ENCODE data around the gene GNPAT.

GNPAT gene

GRCh38 chr1:231242516-231243198 is 1.6 kb downstream of the GNPAT start:
- no peak for DNase-seq

- DNase-seq, result no peak
Measured at GRCh38 chr1:231248778-231249177, 7.8 kb downstream of the GNPAT start.

- no peak for DNase-seq
Measured at GRCh38 chr1:231252336-231252735, 11.3 kb downstream of the GNPAT start.

GRCh38 chr1:231260351-231260750 is 19.3 kb downstream of the GNPAT start:
- no peak for DNase-seq

- DNase-seq, result no peak
Measured at GRCh38 chr1:231264642-231265041, 23.6 kb downstream of the GNPAT start.

GRCh38 chr1:231265379-231265778 is 24.4 kb downstream of the GNPAT start:
- no peak for DNase-seq

GRCh38 chr1:231266811-231267322 is 25.9 kb downstream of the GNPAT start:
- DNase-seq, result no peak

- no peak for DNase-seq
Measured at GRCh38 chr1:231272173-231272572, 31.2 kb downstream of the GNPAT start.

- DNase-seq, result no peak
Measured at GRCh38 chr1:231272880-231273279, 31.9 kb downstream of the GNPAT start.

GRCh38 chr1:231274119-231274825 is 33.3 kb downstream of the GNPAT start:
- DNase-seq, result no peak

- peak in 1 of 56 donors; percentile 5 for DNase-seq
Measured at GRCh38 chr1:231278100-231278790, 37.2 kb downstream of the GNPAT start.

GRCh38 chr1:231279081-231279480 is 38.1 kb downstream of the GNPAT start:
- DNase-seq, result no peak

- DNase-seq, result no peak
Measured at GRCh38 chr1:231279683-231280082, 38.7 kb downstream of the GNPAT start.

- no peak for DNase-seq
Measured at GRCh38 chr1:231284441-231284840, 43.4 kb downstream of the GNPAT start.

- no peak for DNase-seq
Measured at GRCh38 chr1:231286603-231287002, 45.6 kb downstream of the GNPAT start.

- no peak for DNase-seq
Measured at GRCh38 chr1:231295938-231296337, 54.9 kb downstream of the GNPAT start.

- no peak for DNase-seq
Measured at GRCh38 chr1:231301990-231302389, 61.0 kb downstream of the GNPAT start.

- no peak for DNase-seq
Measured at GRCh38 chr1:231310391-231310934, 69.5 kb downstream of the GNPAT start.

GRCh38 chr1:231311720-231312431 is 70.9 kb downstream of the GNPAT start:
- DNase-seq, result no peak

GRCh38 chr1:231312432-231312788 is 71.4 kb downstream of the GNPAT start:
- DNase-seq, result no peak

- no peak for DNase-seq
Measured at GRCh38 chr1:231313661-231314060, 72.6 kb downstream of the GNPAT start.

Data from nucleus accumbens (tissue), 56 donors.